ENCODE data around the gene CGNL1.

CGNL1 gene

DNA sequence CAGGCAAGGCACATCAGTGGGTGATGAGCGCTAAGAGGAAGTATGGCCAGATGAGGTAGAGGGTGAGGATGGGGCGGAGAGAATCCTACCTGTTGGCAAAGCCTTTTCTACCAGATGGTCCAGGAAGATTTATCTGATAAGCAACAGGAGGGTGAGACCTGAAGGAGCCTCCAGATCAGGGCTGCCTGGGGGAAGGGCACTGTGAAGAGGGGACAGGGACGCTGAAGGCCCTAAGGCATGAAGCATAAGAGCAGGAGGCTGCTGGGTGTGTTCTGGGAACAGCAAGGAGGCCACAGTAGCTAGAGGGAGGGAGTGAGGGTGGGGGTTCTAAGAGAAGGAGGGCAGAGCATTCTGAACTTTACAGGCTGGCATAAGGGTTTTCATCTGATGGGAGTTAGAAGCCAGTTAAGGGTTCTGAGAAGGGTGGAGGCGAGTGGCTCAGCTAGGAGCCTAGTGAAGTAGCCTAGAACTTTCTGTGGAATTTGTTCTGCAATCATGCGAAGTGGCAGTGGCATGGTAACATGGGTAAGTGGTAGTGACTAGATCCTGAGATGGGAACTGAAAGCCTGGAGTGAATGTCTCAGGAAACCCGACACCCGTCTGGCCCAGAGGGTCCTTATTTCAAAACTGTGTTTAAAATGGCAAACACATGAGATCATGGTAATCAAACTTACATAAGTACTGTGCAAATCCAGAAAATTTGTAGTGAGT lies 29.9 kb downstream of the CGNL1 start:
- no peak for TF ChIP-seq ZFX (IDR thresholded peaks at IDR 0.05)
- TF ChIP-seq, protein P1, sequence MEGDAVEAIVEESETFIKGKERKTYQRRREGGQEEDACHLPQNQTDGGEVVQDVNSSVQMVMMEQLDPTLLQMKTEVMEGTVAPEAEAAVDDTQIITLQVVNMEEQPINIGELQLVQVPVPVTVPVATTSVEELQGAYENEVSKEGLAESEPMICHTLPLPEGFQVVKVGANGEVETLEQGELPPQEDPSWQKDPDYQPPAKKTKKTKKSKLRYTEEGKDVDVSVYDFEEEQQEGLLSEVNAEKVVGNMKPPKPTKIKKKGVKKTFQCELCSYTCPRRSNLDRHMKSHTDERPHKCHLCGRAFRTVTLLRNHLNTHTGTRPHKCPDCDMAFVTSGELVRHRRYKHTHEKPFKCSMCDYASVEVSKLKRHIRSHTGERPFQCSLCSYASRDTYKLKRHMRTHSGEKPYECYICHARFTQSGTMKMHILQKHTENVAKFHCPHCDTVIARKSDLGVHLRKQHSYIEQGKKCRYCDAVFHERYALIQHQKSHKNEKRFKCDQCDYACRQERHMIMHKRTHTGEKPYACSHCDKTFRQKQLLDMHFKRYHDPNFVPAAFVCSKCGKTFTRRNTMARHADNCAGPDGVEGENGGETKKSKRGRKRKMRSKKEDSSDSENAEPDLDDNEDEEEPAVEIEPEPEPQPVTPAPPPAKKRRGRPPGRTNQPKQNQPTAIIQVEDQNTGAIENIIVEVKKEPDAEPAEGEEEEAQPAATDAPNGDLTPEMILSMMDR (conservative IDR thresholded peaks at IDR 0.05), result no peak
- no peak overlapping the region for H3K27ac ChIP-seq

DNA sequence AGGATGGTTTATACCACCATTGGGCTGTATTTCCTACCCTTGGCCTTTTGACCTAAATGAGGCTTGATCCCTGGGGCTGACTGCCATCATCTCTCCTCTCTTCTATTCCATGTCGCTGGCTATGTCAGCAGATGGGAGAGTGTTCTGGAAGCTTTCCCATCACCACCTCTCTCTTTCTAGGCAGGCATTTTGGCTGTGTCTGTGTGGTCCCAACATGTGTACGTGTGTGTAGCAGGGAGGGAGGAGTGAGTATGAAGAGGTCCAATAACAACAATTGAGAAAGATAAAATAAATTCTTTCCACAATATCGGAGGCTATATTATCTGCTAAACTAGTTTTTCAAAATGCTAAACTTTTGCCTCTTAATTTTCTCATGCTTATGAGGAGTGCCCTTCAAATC lies 34.1 kb downstream of the CGNL1 start:
- TF ChIP-seq ZFX (IDR thresholded peaks at IDR 0.05), result no peak
- TF ChIP-seq, protein P1 (conservative IDR thresholded peaks at IDR 0.05), result no peak
- H3K27ac ChIP-seq, result no peak overlapping the region

DNA sequence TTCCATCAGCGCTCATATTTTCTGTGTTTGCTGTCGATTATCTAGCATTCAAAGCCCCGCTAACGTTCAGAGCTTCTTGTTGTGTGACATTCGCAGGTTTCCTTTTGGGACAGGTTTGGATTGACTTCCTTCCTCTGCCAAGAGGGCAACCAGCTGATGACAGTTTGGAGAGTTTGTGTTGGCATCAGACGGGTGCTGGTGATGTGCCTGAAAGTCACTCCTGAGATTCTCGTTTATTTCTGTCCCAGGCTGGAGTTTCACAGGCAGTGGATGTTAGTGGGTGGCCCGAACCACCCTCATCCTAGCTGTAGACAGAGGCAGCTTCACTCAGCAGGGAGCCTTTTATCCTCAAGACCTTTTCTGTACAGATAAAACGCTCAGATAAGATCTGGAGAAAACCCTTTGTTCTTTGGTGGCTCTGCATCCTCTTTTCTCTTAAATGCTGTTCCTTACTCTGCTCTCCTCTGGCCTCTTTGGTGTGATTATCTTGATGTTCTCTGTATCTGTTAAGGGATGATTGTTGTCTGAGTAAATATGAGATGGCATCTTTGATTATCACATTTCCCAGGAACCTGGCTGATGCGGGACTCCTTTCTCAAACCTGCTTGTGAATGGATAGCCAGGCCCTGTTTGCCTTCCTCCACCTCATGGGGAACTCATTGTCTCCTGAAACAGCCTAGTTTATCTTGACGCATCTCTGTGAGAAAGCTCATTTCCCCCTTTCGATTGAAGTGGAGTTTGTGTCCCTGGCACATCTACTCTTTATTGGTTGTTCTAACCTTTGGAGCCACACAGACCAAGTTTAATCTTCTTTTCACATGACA lies 35.9 kb downstream of the CGNL1 start:
- TF ChIP-seq, protein P1 (conservative IDR thresholded peaks at IDR 0.05), result no peak
- no peak for TF ChIP-seq ZFX (IDR thresholded peaks at IDR 0.05)
- peak overlapping the region; percentile 27; the same call in 1 of the 2 replicates for H3K27ac ChIP-seq

DNA sequence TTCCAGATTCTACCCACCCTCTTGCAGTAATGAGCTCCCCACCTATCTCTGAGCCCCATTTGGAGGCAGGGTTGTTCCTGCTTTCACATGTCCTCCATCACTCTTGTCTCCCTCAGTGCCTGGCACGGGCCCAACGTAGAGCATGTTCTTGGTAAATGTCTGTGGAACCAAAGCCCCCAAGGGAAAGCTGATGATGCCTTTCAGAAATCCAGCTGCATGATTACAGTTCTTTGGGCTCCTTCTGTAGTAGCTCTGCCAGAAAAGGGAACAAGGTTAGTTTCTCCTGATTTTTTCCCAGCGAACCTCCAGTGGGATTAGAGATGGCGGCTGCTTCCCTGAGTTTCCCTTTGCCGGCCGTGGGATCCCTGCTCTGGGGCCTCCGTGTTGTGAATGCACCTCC lies 39.3 kb downstream of the CGNL1 start:
- no peak for TF ChIP-seq ZFX (IDR thresholded peaks at IDR 0.05)
- TF ChIP-seq, protein P1 (conservative IDR thresholded peaks at IDR 0.05), result no peak
- H3K27ac ChIP-seq, result no peak overlapping the region

DNA sequence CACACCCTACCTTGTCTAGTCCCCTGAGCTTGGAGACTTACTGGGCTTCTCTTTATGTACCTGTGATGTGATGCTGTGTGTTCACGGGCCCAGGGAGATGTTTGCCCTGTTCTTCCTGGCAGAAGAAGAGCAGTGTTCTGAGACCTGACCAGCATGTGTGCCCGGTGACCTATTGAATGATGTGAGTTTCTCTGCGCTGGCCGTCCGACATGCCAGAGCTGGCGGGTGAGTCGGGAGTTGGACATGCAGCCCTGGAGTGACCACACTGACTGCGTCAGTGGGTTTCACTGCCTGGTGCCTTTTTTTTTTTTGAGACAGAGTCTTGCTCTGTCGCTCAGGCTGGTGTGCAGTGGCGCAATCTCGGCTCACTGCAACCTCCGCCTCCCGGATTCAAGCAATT lies 42.3 kb downstream of the CGNL1 start:
- H3K27ac ChIP-seq, result no peak overlapping the region
- no peak for TF ChIP-seq ZFX (IDR thresholded peaks at IDR 0.05)
- TF ChIP-seq, protein P1 (conservative IDR thresholded peaks at IDR 0.05), result no peak

DNA sequence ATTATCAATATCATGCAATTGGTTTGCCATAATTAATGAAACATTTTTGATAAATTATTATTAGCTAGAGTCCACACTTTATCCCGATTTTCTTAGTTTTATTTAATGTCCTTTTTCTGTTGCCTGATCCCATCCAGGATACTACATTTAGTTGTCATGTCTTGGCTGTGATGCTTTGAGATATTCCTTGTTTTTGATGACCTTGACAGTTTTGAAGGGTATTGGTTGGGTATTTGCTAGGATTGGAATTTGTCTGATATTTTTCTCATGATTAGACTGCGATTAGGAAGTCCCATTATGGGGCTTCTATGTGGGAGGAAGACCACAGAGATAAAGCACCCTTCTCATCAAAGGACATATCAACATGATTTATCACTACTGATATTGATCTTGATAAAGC lies 43.0 kb downstream of the CGNL1 start:
- no peak overlapping the region for H3K27ac ChIP-seq

More for the DNA sequence above, 43.0 kb downstream of the CGNL1 start:
- TF ChIP-seq ZFX (IDR thresholded peaks at IDR 0.05), result no peak
- TF ChIP-seq, protein P1 (conservative IDR thresholded peaks at IDR 0.05), result no peak

Measured in C4-2B (cell line).